GM12892 (cell line): ENCODE measurements around the gene ADGRL3.

Experiments used
- POLR2A ChIP-seq: IDR thresholded peaks from 2 replicates; pipeline ENCODE4 v1.6.1; 2011; ENCODE audit warnings: low read depth, low read length, control low read depth
- POLR2AphosphoS5 ChIP-seq: IDR thresholded peaks from 2 replicates; pipeline ENCODE4 v1.6.1; 2011; ENCODE audit warnings: low read depth, low read length, control low read depth
- TAF1 ChIP-seq: IDR thresholded peaks from 2 replicates; pipeline ENCODE4 v1.6.1; 2011; ENCODE audit warnings: low read depth, mild to moderate bottlenecking, control low read depth, low read length, borderline replicate concordance

DNA sequence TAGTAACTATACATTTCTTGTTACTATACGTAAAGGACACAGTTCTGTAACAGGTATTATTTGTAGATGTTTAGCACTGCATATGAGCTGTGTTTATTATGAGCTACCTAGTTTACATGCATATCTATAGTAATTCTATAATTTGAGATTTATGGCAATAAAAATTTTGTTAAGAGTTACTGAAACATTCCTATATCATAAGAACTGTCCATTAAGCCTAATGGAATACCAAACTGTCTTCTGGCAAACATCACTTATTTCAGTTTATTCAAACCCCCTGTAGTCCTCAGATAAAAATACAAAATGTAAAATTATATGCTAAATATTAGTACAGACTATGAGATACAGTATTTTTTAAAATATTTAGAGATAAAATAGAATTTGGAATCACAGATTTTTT is 205.2 kb downstream of the ADGRL3 start:
- TF ChIP-seq POLR2A (no peak), TAF1 (no peak), POLR2AphosphoS5 (no peak)
